Measurements from ENCODE around the gene LAMA4.

- TF ChIP-seq, protein P1, sequence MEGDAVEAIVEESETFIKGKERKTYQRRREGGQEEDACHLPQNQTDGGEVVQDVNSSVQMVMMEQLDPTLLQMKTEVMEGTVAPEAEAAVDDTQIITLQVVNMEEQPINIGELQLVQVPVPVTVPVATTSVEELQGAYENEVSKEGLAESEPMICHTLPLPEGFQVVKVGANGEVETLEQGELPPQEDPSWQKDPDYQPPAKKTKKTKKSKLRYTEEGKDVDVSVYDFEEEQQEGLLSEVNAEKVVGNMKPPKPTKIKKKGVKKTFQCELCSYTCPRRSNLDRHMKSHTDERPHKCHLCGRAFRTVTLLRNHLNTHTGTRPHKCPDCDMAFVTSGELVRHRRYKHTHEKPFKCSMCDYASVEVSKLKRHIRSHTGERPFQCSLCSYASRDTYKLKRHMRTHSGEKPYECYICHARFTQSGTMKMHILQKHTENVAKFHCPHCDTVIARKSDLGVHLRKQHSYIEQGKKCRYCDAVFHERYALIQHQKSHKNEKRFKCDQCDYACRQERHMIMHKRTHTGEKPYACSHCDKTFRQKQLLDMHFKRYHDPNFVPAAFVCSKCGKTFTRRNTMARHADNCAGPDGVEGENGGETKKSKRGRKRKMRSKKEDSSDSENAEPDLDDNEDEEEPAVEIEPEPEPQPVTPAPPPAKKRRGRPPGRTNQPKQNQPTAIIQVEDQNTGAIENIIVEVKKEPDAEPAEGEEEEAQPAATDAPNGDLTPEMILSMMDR (conservative IDR thresholded peaks at IDR 0.05; ENCODE audit: low read depth, low read length): no peak
- TF ChIP-seq EZH2 (IDR thresholded peaks at IDR 0.05; ENCODE audit: low read length, unreplicated experiment): no peak
Measured at GRCh38 chr6:112189494-112189893, 64.9 kb downstream of the LAMA4 start.
